GM12865 (cell line): Measurements from ENCODE around the gene KRT71.
A peak's percentile ranks its signal among the peaks of the same experiment; 100 is the strongest.
"Not testable (repeated sequence)": the region's sequence is repeated elsewhere in the genome, so short reads cannot be mapped to it uniquely, and the experiment has no call there.

Source experiments
- DNase-seq: peaks from one replicate; pipeline ENCODE4 v3.0.0; 2010; ENCODE audit warnings: low read depth
- H3K4me3 ChIP-seq: 2 replicates; pipeline ENCODE4 v1.5.1; 2011; ENCODE audit warnings: mild to moderate bottlenecking, low read depth, low read length, control low read depth
- CTCF ChIP-seq: IDR thresholded peaks from 2 replicates; pipeline ENCODE4 v1.5.1; 2011; ENCODE audit warnings: low read length, control low read depth, low read depth, inconsistent platforms; ENCODE audit not compliant: insufficient read depth; ENCODE audit errors: missing control alignments

KRT71 gene

DNA sequence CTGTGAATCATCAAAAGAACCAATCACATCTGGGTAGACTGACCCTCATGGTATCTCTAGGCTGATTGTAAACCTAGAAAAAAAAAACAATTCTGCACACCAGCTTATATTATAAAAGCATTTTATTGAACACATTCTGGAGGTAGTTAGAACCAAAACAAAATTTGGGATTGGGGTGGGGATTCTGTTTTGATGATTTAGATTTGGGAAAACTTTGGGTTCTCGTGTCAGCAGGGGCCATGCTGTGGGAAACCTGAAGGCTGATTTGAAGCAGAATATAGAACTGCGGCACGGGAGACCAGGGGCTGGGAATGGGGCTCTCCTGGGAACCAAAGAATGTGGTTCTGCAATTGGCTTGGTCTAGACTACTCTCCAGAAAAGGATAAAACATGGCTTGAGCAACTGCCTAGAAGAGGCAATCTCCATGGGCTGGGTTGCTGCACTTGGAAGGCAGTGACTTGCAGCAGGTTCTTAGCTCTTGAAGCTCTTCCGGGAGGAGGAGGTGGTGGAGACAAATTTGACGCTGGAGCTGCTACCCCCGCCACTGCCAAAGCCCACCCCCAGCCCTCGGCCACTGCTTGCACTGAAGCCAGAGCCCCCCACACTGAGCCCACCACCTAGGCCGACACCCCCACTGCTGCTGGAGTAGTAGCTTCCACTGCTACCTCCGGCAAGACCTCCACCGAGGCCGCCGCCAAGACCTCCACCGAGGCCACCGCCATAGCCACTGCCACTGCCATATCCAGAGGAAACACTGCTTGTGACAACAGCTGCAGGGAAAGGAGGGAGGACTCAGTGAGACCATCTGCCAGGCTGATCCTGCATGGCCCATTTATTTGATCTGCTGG is 38.2 kb downstream of the KRT71 start:
- H3K4me3 ChIP-seq, result no peak overlapping the region
- TF ChIP-seq CTCF, result no peak
- DNase-seq, result no peak

DNA sequence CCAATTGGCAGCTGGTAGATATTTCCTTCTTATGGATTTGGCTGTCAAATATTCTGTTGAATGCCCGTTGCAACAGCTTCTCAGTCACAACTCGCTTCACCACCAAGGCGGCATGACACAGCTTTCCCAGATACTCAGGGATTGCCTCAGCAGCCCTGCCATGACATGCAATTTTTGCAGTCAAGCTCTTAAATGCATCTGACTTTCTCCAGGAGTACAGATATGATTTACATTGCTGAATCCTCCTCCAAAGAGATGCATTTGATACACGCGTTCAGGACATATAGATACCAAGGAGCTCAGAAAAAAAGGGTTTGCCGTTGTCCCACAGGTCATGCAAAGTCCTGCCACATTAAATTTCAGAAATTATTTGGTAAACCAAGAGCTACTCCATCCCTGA is 39.2 kb downstream of the KRT71 start:
- no peak for TF ChIP-seq CTCF
- H3K4me3 ChIP-seq, result no peak overlapping the region
- no peak for DNase-seq

GRCh38 chr12:52508211-52508610 is 44.7 kb downstream of the KRT71 start:
- no peak for TF ChIP-seq CTCF
- no peak overlapping the region for H3K4me3 ChIP-seq
- no peak for DNase-seq

DNA sequence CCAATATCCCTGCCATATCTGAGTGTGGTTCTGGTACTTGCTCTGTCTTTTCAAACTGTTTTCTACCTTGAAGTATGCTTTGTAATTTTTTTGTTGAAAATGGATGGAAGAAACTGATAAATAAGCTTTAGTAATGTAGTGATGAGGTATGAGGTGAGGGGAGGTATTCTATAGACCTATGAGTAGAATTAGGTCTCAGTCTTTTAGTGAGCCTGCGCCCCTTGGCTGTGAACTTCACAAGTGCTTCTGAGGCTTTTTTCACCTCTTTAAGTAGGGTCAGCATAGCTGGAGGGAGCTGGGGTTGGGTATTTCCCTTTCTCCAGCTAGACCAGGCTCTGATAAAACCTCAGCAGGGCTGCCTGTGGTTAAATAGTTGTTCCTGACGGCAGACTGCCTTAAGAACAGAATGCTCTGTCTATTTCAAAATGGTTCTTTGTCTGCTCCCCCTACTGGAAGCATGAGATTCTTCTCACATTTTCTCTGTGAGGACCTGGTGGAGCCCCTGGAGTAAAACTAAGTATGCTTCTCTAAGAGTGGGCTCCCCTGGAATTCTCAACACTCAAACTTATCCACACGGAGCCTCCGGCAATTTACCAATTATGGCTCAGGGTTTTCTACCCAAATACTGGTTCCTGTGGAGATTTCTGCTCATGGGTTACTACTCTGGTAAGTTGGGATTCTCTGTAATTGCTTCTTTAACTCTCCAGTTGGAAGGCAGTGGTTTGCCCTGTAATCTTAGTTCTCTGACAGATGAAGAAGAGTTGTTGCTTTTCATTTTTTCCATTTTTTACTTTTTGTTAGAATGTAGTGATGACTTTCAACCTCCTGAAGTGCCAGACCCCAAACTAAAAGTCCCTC is 45.9 kb downstream of the KRT71 start:
- TF ChIP-seq CTCF, result peak; percentile 41
- H3K4me3 ChIP-seq, result no peak overlapping the region
- peak; percentile 27 for DNase-seq

GRCh38 chr12:52502877-52503276 is 50.1 kb downstream of the KRT71 start:
- no peak for DNase-seq
- TF ChIP-seq CTCF, result no peak
- no peak overlapping the region for H3K4me3 ChIP-seq

- no peak overlapping the region for H3K4me3 ChIP-seq
- TF ChIP-seq CTCF, result no peak
- DNase-seq, result no peak
Observed at GRCh38 chr12:52501490-52501889, 51.5 kb downstream of the KRT71 start.

GRCh38 chr12:52500574-52500973 is 52.4 kb downstream of the KRT71 start:
- H3K4me3 ChIP-seq, DNase-seq: not testable (repeated sequence)
